DLD1 (cell line): ENCODE results near the gene DISP2.

ENCODE experiments used
- in situ Hi-C: cut with HindIII; loops from 2 replicates; pipeline ENCODE4 v1.10.0; 2017; ENCODE audit warnings: low sequenced_read_pairs

Gene DISP2

DNA sequence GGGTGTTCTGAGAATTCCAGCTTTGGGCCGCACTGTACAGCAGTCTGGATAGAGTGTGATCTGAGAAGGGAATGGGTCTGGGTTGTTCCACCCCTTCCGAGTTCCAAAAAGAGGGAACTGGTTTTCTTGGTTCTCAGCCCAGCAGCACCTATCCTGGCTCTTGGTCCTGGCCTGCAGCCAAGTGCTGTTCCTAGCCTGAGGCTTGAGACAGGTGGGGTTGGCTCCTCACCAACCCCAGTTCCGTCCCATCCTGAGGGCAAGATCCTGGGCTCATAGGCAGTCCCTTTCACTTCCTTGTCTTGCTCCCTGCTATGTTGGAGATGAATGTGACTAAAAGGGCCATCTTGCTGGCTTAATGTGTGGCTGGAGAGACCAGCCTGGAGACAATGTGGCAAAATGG is 62.8 kb downstream of the DISP2 start:
- in situ Hi-C loops = no loop called here

DNA sequence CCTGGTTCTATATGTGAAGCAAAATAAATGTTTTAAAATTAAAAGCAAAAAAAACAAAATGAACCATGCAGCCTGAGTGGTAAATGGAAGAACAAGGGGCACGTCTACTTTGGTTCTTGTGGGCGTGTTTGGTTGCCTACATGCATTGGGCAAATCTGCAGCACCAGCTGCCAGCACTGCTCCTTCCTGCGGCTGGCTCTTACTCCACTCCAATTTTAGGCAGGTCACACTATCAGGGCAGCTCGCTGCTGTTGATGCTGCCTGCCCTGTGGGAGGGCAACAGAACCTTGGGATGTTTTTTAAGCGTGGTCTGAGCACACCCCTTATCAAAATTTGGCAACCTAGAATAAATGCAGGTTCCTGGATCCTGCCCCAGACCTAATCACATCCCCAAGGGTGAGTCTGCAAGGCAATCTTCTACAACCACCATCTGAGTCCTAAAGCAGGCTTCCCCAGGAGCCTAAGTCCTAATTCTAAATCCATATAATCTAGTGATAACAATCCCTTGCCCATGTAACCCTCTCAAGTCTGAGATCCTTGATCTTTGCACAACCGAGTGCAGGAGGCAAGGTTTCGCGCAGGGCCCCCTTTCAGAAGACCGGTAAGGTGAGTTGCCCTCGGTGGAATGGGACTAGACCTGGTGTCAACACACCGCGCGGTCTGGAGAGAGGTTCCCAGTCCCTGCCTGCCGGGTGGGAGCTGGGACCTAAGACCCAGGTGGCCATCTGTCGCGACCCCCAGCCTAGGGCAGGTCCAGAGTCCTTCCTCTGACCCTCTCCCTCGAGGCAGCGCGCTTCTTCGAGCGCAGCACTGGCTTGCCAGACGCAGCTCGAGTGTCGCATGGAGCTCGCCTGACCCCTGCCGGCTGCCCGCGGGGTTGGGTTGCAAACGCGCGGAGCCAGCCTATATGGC is 63.5 kb downstream of the DISP2 start:
- in situ Hi-C loops = no loop called here

DNA sequence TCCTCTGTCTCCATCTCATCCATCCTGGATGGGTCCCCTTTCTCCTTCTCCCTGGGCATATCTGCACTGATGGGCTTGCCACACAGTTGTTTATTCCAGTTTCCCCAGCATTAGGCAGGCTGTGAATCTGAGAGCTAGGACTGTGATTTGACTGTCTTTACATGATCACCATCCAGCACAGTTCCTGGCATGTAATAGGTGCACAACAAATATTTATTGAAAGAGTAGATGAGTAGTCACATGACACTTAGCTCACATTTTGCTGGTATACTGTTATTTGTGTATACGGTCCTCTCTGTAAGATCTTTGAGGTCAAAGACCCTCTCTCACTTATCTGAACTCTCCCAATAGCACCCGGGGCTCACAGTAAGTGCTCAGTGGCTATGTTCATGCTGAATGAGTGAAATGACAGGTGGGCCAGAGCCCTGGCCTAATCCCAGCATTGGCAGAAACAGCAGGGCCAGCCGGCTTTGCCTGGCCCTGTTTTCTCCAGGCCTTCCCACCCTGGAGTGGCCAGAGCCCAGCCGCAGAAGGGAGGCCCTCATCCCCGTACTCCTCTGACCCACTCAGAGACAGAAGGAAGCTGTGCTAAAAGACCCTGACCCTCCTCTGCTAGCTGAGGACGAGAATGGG is 66.6 kb downstream of the DISP2 start:
- in situ Hi-C loops = no loop called here

DNA sequence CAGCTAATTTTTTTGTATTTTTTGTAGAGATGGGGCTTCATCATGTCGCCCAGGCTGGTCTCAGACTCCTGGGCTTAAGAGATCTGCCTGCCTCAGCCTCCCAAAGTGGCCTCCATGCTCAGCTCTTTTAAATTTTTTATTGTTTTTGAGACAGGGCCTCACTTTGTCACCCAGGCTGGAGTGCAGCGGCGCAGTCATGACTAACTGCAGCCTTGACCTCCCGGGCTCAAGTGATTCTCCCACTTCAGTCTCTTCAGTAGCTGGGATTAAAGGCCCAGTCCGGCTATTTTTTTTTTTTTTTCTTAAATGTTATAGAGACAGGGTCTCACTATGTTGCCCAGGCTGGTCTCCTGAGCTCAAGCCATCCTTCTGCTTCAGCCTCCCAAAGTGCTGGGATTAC is 67.7 kb downstream of the DISP2 start:
- in situ Hi-C loops = no loop called here

DNA sequence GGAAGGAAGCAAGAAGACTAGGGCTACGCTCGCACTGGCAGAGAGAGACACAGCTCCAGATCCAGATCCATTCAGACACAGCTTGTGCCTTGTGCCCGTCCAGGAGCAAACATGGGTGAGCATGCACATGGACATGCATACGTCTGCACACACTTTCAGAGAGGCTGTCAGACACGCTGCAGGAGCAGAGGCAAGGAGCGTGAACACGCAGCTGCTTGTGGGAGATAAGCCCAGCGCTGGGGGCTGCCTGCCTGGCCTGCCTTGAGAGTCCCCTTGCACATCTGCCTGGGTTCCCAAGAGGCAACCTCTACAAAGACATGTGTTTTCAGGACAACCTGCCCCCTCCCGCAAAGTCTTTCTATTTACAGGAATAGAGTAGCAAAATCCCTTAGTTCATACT is 69.2 kb downstream of the DISP2 start:
- in situ Hi-C loops = no loop called here

DNA sequence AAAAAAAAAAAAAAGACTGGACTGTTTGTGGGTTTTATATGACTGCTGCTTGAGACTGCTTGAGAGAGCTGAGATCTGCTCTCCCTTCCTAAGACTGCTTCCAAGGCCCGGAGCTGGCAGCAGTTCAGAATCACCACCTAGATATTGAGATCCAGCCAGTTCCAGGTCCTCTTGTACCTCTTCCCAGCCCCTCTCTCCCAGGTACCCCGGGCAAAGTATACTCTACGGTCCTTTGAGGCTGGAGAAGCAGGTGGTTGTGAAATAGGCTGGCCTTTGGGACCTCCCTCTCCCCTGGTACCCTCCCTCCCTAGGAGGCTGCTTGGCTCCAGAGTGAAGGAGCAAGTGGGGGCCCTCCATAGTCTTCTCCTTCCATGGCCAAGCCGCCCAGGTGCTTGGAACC is 70.2 kb downstream of the DISP2 start:
- in situ Hi-C loops = no loop called here
